SK-N-SH treated with all-trans-retinoic acid at 6 μM for 48 hours (cell line): Measurements from ENCODE around the gene MEF2C.

Source experiments
- ARNTL ChIP-seq: fragments of 450-650 bp; formaldehyde crosslinking; IDR thresholded peaks from 2 replicates; pipeline ENCODE4 v1.5.0; 2020; ENCODE audit warnings: low read depth, mild to moderate bottlenecking, moderate library complexity, borderline replicate concordance
- BACH2 ChIP-seq: fragments of 250-450 bp; sonication (Bioruptor Pico); IDR thresholded peaks from 2 replicates; pipeline ENCODE4 v1.9.0; 2021; ENCODE audit warnings: mild to moderate bottlenecking, borderline replicate concordance
- ESRRG ChIP-seq: fragments of 250-450 bp; sonication (Bioruptor Pico); IDR thresholded peaks from 2 replicates; pipeline ENCODE4 v1.6.1; 2021; ENCODE audit warnings: mild to moderate bottlenecking
- GLIS3 ChIP-seq: fragments of 250-450 bp; sonication (Bioruptor Pico); IDR thresholded peaks from 2 replicates; pipeline ENCODE4 v1.5.0; 2020; ENCODE audit warnings: mild to moderate bottlenecking, moderate library complexity
- PATZ1 ChIP-seq: fragments of 250-450 bp; sonication (Bioruptor Pico); IDR thresholded peaks from 2 replicates; pipeline ENCODE4 v1.8.0; 2020; ENCODE audit warnings: mild to moderate bottlenecking, moderate library complexity, borderline replicate concordance
- PPARA ChIP-seq: fragments of 250-450 bp; sonication (Bioruptor Pico); IDR thresholded peaks from 2 replicates; pipeline ENCODE4 v1.5.0; 2020; ENCODE audit warnings: mild to moderate bottlenecking, borderline replicate concordance
- ZFP3 ChIP-seq: fragments of 250-450 bp; sonication (Bioruptor Pico); IDR thresholded peaks from 2 replicates; pipeline ENCODE4 v1.5.0; 2020; ENCODE audit warnings: mild to moderate bottlenecking, moderate library complexity
- ZFP30 ChIP-seq: fragments of 450-650 bp; formaldehyde crosslinking; IDR thresholded peaks from 2 replicates; pipeline ENCODE4 v1.5.0; 2022; ENCODE audit warnings: mild to moderate bottlenecking, moderate library complexity
- ZNF565 ChIP-seq: fragments of 450-650 bp; formaldehyde crosslinking; conservative IDR thresholded peaks from 2 replicates; pipeline ENCODE4 v1.5.0; 2020; ENCODE audit warnings: low read depth, mild to moderate bottlenecking, moderate library complexity
- ZNF70 ChIP-seq: fragments of 450-650 bp; formaldehyde crosslinking; IDR thresholded peaks from 2 replicates; pipeline ENCODE4 v1.5.0; 2020; ENCODE audit warnings: mild to moderate bottlenecking, moderate library complexity
- ZNF8 ChIP-seq: fragments of 450-650 bp; formaldehyde crosslinking; IDR thresholded peaks from 2 replicates; pipeline ENCODE4 v1.5.0; 2020; ENCODE audit warnings: mild to moderate bottlenecking, moderate library complexity
- TF ChIP-seq, protein P1 (sequence below): fragments of 250-450 bp; sonication (Bioruptor Pico); IDR thresholded peaks from 2 replicates; pipeline ENCODE4 v1.5.1; 2021; ENCODE audit warnings: mild to moderate bottlenecking, moderate library complexity

DNA sequence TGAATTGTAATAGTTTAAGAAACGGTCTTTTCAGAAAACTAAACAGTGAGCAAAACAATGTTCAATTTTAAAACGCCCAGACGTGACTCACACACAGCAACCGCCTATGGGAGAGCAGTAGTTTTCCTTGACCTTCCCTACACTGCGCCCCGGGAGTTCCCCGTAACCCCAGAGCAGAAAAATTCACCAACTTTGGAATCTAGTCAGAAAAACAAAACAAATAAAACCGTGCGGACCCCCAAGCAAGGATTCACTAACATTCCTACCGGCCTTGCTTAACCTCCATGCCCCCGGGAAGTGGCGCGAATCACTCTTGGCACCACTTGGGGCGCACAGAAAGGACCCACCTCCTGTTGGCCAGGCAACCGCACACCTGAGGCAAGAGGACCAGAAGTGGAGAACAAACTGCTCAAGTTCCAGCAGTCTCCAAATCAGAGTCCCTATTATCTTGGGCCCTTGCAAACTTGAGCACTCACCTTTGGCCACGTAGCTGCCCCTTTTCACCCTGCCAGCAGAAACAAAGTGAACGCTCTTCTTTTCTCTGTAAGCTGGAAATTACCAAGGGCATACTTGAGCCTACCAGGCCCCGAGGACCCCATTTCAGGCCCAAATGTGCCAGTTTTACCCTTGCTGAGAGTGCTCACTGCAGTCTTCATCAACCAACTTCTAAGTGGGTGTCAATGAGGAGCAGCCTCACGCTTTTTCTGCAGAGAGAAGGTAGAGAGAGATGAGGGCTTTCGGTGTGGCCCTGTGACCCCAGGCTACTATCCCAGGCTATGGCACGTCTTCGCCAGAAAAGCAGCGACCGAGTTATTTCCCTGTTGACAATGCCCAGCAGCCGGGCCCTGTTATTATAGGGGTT is 189.7 kb downstream of the MEF2C start:
- no peak for TF ChIP-seq PATZ1 (CRISPR knock-in tag)
- no peak for TF ChIP-seq ESRRG (CRISPR knock-in tag)
- no peak for TF ChIP-seq PPARA (CRISPR knock-in tag)
- no peak for TF ChIP-seq GLIS3 (CRISPR knock-in tag)
- TF ChIP-seq BACH2: no peak
- no peak for TF ChIP-seq ZFP30 (CRISPR knock-in tag)
- no peak for TF ChIP-seq ZNF565 (CRISPR knock-in tag)
- TF ChIP-seq ARNTL: no peak
- TF ChIP-seq ZNF8 (CRISPR knock-in tag): no peak
- no peak for TF ChIP-seq ZNF70 (CRISPR knock-in tag)
- TF ChIP-seq, protein P1, sequence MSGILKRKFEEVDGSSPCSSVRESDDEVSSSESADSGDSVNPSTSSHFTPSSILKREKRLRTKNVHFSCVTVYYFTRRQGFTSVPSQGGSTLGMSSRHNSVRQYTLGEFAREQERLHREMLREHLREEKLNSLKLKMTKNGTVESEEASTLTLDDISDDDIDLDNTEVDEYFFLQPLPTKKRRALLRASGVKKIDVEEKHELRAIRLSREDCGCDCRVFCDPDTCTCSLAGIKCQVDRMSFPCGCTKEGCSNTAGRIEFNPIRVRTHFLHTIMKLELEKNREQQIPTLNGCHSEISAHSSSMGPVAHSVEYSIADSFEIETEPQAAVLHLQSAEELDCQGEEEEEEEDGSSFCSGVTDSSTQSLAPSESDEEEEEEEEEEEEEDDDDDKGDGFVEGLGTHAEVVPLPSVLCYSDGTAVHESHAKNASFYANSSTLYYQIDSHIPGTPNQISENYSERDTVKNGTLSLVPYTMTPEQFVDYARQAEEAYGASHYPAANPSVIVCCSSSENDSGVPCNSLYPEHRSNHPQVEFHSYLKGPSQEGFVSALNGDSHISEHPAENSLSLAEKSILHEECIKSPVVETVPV (CRISPR knock-in tag): no peak
- TF ChIP-seq ZFP3 (CRISPR knock-in tag): no peak
